Memory B cell (primary cell): ENCODE data around the gene ATIC.

Source experiments
- ATAC-seq: fragments of 150-1000 bp; cut with Tn5 transposase; 2 replicates; pipeline ENCODE4 v1.10.0; 2021; ENCODE audit warnings: low read depth, mild to moderate bottlenecking, moderate library complexity
- DNase-seq, 2 donors: peaks; one replicate each; pipeline ENCODE4 v3.0.0; 2022; ENCODE audit warnings: low spot score in 2 of 2
- H3K27ac Mint-ChIP-seq: one replicate; pipeline ENCODE4 v1.8.0; 2022; ENCODE audit warnings: mild to moderate bottlenecking, moderate library complexity, mixed read lengths
- H3K27me3 Mint-ChIP-seq: one replicate; pipeline ENCODE4 v1.8.0; 2022; ENCODE audit warnings: mixed read lengths
- H3K36me3 Mint-ChIP-seq: one replicate; pipeline ENCODE4 v1.8.0; 2022; ENCODE audit warnings: mild to moderate bottlenecking, mixed read lengths
- H3K4me1 Mint-ChIP-seq: one replicate; pipeline ENCODE4 v1.8.0; 2022; ENCODE audit warnings: mixed read lengths
- H3K4me3 Mint-ChIP-seq: one replicate; pipeline ENCODE4 v1.8.0; 2022; ENCODE audit warnings: mild to moderate bottlenecking, moderate library complexity, mixed read lengths
- H3K9me3 Mint-ChIP-seq: one replicate; pipeline ENCODE4 v1.8.0; 2022; ENCODE audit warnings: mixed read lengths

ATIC gene

DNA sequence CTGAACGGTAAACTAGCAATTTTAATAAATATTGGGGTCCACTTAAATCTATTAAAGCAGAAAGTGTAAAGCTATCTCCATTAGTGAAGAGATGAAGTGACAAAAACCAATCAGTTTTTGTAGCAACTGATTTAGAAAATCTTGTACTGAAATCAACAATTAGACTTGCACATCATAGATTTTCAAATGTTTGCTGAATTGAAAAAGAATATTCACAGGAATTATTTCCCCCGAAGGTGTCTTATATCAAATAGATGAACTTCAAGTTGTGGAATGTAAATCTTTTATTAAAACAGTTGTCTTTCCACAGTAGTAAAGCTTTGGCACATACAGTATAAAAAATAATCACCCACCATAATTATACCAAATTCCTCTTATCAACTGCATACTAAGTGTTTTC, 48.7 kb downstream of the ATIC start:
- ATAC-seq (no peak), DNase-seq (no peak)
- Mint-ChIP-seq H3K4me1 (peaks cover 3% of the 10 kb centered on the region), H3K27ac (no peak overlapping the region), H3K36me3 (peaks cover 21% of the 10 kb centered on the region), H3K27me3 (no peaks in the 10 kb centered on the region), H3K9me3 (no peaks in the 10 kb centered on the region), H3K4me3 (no peak overlapping the region)

DNA sequence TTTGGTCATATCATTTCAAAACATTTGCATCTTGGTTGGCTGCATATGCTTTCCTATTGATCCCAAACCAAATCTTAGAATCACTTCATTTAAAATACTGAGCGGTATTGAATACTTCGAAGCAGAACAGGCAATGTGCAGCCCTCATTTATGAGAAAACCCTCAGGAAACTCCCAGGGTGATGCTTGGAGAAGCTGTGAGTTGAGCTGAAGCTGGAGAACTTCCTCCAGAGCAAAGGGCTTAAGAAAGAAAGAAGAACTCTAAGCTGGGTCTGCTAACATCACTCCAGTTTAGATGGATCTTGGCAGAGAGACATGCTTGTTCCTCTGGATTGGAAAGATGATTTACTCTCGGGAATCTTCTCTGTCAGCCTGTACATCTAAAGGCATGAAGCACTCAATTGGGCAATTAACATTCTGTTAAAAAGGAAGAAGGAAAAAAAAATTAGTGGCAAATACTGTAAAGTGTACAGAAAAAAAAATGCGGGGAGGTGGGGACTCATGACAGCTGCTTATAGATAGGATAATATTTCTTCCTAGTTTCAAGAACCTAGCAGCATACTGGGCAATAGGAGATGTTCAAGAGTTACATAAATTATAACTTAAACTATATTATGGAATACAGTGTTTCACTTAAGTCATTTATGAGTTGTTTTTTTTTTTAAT, 49.5 kb downstream of the ATIC start:
- DNase-seq = no peak
- Mint-ChIP-seq H3K27ac (no peak overlapping the region), H3K9me3 (no peaks in the 10 kb centered on the region), H3K36me3 (peaks cover 20% of the 10 kb centered on the region), H3K4me1 (peaks cover 3% of the 10 kb centered on the region), H3K4me3 (no peak overlapping the region), H3K27me3 (no peaks in the 10 kb centered on the region)
- no peak for ATAC-seq

DNA sequence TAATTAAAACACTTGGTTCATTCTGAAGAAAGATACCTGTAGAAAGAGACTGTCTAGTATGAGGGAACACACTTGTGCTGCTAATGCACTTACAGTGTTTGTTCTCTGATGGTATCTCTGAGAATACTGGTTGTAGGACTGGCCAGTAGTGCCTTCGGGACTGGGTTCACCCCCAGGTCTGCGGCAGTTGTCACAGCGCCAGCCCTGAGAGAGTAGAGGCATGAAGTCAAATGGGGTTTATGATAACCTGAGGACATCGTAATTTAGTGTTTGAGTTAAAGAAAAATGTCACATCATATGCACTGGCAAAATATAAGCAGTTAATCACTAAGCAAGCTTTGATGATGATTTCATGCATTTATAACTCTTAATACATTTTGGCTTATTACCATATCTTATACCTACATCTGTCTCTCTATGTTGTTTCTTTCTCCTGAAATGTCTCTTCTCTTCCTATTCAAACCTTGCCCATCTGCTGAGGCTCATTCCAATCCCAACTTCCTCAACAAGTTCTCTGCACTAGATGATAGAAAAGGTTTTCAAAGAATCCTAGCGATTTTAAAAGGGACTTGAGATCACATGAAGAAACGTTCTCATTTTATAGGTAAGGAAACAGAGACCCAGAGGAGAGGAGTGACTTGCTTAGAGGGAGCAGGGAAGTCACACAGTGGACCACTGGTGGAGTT, 50.2 kb downstream of the ATIC start:
- peaks cover 3% of the 10 kb centered on the region for H3K4me1 Mint-ChIP-seq
- ATAC-seq (no peak), DNase-seq (no peak)
- H3K27ac Mint-ChIP-seq = no peak overlapping the region
- no peaks in the 10 kb centered on the region for H3K9me3 Mint-ChIP-seq
- no peak overlapping the region for H3K4me3 Mint-ChIP-seq
- H3K27me3 Mint-ChIP-seq = no peaks in the 10 kb centered on the region
- peaks cover 16% of the 10 kb centered on the region for H3K36me3 Mint-ChIP-seq

DNA sequence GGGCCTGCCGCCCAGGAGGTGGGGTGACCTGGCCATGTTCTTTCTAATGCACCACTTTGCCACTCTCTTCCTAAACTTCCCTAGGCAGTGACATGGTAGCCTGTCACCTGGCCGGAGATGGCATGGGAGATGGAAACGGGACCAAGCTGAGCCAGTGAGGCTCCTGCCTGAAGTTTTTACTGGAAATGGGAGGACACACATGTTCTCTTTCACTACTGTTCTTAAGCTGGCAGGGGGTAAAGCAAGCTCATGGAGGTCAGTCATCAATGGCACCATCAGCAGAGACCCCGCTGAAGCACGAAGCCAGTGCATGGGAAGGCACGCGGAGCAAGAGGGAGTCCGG, 50.7 kb downstream of the ATIC start:
- peaks cover 16% of the 10 kb centered on the region for H3K36me3 Mint-ChIP-seq
- H3K27me3 Mint-ChIP-seq = no peaks in the 10 kb centered on the region
- DNase-seq (no peak), ATAC-seq (no peak)
- no peaks in the 10 kb centered on the region for H3K9me3 Mint-ChIP-seq
- no peak overlapping the region for H3K4me3 Mint-ChIP-seq
- H3K27ac Mint-ChIP-seq = no peak overlapping the region
- H3K4me1 Mint-ChIP-seq = peaks cover 3% of the 10 kb centered on the region

DNA sequence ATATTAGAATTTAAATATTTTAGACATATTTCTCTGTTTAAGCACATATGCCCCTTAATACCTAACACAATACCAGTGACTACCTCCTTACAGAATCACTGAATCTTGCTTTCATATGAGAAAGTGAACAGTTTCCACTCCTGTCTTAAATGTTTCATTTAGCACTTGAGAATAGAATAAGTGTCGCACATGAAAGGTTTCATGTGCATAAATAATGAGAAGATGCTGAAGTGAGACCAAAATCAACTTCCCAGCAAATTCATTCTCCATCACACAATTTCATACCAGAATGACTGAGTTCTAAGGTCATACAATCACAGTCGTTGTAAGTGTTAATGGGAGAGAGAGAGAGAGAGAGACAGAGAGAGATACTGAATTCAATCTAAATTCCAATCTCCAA, 51.2 kb downstream of the ATIC start:
- no peak for DNase-seq
- no peaks in the 10 kb centered on the region for H3K9me3 Mint-ChIP-seq
- no peak for ATAC-seq
- peaks cover 16% of the 10 kb centered on the region for H3K36me3 Mint-ChIP-seq
- no peak overlapping the region for H3K4me3 Mint-ChIP-seq
- H3K27me3 Mint-ChIP-seq = no peaks in the 10 kb centered on the region
- no peak overlapping the region for H3K27ac Mint-ChIP-seq
- H3K4me1 Mint-ChIP-seq = peaks cover 3% of the 10 kb centered on the region

DNA sequence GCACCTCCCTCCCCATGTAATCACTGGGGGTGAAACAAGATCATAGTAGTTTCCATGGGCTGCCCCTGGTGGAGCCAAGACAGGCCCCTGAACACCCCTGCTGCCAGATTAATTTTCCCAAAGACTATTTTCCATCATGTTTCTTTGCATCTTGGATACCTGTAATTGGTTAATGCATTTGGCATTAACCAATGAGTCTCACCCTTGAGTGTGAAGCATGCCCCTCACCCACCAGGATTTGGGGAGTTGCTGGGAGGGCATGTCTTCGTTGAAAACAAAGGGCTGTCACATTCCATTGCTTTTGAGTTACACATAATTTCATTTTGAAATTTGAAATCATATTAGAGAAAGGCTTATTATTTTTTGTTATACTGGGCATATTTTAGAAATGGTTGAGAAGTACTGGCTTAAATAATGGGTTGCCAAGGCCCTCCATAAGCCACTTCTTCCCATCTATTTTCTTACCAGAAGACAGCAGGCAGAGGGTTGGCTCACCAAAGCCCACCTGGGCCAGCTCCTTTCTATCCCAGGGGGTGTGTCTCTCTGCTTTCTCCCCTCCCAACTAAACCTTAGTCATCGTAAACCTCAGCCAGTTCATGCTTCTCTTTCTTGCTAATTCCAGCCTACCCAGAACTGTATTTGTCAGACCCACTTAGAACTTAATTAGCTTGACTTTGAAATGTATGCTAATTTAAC, 51.8 kb downstream of the ATIC start:
- ATAC-seq (no peak), DNase-seq (no peak)
- H3K4me3 Mint-ChIP-seq = no peak overlapping the region
- H3K36me3 Mint-ChIP-seq = peaks cover 16% of the 10 kb centered on the region
- H3K27me3 Mint-ChIP-seq = no peaks in the 10 kb centered on the region
- H3K27ac Mint-ChIP-seq = no peak overlapping the region
- H3K9me3 Mint-ChIP-seq = no peaks in the 10 kb centered on the region
- peaks cover 3% of the 10 kb centered on the region for H3K4me1 Mint-ChIP-seq

DNA sequence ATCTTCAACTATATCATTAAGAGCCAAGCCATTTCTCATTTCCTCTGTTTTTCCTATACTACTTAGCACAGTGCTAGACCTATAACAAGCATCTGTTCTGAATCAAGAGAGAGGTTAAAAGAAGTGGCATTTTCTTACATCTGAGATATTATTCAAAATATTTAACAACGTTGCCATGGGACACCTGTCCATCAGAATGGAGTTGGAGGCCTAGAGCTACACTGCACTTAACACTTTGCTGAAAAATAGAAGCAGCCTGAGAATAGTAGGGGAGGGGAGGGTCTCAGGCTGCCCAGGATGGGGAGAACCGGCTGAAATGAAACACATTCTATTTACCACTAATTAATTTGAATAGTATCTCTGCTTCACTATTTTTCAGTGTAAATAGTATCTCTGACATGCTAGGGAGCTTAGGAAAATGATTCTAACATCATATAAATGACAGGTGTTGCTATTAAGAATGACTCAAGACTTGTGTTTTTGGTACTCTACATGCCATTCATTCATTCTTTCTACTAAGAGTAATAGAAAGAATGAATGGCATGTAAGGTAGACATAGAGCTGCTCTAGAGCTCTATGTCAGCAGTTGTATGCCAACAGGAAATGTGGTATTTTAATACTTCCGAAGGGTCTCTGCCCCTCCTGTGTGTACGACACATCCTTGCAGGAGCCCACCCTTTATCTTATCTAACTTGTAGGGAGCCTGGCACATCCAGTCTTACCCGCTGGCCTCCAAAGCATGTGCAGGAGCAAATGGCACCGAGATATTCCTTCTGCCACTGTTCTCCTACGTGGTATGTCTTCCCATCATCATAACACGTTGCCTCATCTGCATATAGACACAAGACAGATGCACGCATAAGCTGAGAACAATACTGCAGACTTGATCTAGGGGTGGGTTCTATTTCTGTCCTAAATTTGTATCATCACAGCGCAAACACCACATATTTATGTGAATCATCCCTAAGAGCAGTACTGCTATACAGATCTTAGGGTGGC, 52.6 kb downstream of the ATIC start:
- DNase-seq = no peak
- peaks cover 16% of the 10 kb centered on the region for H3K36me3 Mint-ChIP-seq
- no peaks in the 10 kb centered on the region for H3K27me3 Mint-ChIP-seq
- peaks cover 3% of the 10 kb centered on the region for H3K4me1 Mint-ChIP-seq
- no peak for ATAC-seq
- no peak overlapping the region for H3K27ac Mint-ChIP-seq
- H3K4me3 Mint-ChIP-seq = no peak overlapping the region
- H3K9me3 Mint-ChIP-seq = no peaks in the 10 kb centered on the region

DNA sequence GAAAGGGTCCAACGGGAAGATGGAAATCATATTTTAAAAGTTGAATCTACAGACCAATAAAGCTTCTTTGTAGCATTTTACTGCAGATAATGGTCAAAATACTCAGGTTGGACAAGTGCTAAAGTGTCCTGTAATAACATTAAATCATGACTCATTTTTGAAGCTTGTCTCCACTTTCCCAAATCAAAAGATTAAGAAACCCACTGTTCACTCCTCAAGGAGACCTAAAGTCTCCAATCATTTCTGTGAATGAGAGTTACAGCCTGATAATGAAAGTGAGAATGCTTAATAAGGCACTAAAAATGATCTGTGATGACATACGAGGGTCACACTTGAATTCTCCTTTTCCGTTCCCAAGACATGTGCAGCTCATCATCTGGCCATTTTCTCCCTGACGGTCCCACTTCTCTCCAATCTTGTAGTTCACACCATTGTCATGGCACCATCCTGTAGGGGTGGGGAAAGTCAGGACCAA, 53.4 kb downstream of the ATIC start:
- Mint-ChIP-seq H3K27me3 (no peaks in the 10 kb centered on the region), H3K4me1 (peaks cover 3% of the 10 kb centered on the region), H3K9me3 (no peaks in the 10 kb centered on the region), H3K27ac (no peak overlapping the region), H3K4me3 (no peak overlapping the region), H3K36me3 (peaks cover 16% of the 10 kb centered on the region)
- no peak for ATAC-seq
- no peak for DNase-seq

DNA sequence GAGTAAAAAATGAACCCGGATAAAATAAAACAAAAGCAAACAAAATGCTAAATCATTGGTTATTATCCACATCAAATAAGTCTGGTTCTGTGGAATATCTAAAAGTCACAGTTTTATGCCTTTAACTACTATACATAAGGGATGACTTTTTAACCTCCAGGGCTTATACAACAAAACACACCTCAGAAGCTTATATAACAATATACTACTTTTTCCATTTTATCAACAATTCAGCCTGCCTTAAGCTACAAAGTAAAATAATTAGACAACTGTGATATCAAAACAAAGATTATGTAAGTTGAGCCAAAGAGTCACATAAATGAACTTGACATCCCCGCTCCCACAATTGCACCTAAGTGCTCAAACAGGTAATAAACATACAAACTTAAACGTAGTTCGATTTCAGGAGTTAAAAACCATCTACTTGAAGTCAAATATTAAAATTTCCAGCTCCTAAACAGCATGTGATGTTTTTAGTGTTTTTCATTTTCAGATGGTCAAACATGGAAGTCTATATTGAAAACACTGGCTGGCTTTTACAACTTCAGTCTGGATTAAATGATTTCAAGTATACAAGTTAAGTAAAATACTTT, 54.7 kb downstream of the ATIC start:
- H3K36me3 Mint-ChIP-seq = peaks cover 16% of the 10 kb centered on the region
- ATAC-seq (no peak), DNase-seq (no peak)
- no peak overlapping the region for H3K27ac Mint-ChIP-seq
- no peaks in the 10 kb centered on the region for H3K27me3 Mint-ChIP-seq
- H3K4me3 Mint-ChIP-seq = no peak overlapping the region
- H3K9me3 Mint-ChIP-seq = no peaks in the 10 kb centered on the region
- peaks cover 3% of the 10 kb centered on the region for H3K4me1 Mint-ChIP-seq

DNA sequence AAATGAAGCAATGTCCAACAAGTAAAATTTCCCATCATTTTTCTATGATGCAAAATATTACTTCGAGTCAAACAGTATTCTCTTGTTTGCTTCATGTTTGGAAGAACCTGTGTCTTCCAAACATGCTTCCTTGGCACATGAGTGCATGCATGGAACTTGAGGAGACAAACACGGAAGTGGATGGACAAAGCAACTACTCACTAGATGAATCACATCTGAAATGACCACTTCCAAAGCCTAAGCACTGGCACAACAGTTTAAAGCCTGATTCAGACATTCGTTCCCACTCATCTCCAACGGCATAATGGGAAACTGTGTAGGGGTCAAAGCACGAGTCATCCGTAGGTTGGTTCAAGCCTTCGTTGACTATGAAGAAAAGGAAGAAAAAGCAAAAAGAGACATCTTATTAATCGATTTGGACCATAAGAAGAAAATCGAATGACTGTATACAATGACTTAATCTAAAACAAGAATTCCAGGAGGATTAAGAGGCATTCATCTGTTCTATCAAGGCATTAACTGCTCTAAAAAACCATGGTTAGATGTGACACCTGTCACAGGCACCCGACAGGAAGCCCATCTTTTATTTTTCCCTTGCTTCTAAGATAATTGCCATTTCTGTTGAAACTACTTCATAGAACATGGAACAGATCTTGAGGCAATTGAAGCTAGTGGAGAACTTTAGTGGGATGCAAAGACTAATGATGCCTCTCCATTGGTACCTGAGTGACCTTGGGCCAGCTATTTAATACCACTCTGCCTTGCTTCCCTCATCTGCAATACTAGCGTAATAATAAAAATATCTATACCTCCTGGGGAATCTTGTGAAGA, 56.0 kb downstream of the ATIC start:
- DNase-seq (no peak), ATAC-seq (no peak)
- H3K27me3 Mint-ChIP-seq = no peaks in the 10 kb centered on the region
- no peak overlapping the region for H3K27ac Mint-ChIP-seq
- H3K36me3 Mint-ChIP-seq = peaks cover 13% of the 10 kb centered on the region
- H3K4me3 Mint-ChIP-seq = no peak overlapping the region
- H3K9me3 Mint-ChIP-seq = no peaks in the 10 kb centered on the region
- H3K4me1 Mint-ChIP-seq = peaks cover 3% of the 10 kb centered on the region

DNA sequence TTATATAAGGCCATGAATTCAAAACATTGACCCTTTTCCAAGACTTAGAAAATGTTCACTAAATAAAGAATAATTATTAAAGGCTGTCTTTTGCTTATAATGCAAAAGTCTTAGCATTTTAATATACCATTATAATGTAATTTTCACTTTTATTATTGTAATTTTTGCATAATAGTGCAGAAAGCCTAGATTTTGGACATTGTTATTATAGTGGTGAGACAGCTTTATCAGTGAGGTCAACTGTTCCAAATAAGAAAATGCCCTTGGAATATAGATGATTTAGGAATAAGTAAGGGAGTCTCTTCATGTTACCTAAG, 56.6 kb downstream of the ATIC start:
- H3K4me1 Mint-ChIP-seq = peaks cover 3% of the 10 kb centered on the region
- H3K27me3 Mint-ChIP-seq = no peaks in the 10 kb centered on the region
- no peak overlapping the region for H3K27ac Mint-ChIP-seq
- H3K9me3 Mint-ChIP-seq = no peaks in the 10 kb centered on the region
- no peak for DNase-seq
- H3K4me3 Mint-ChIP-seq = no peak overlapping the region
- peaks cover 10% of the 10 kb centered on the region for H3K36me3 Mint-ChIP-seq
- ATAC-seq = no peak

DNA sequence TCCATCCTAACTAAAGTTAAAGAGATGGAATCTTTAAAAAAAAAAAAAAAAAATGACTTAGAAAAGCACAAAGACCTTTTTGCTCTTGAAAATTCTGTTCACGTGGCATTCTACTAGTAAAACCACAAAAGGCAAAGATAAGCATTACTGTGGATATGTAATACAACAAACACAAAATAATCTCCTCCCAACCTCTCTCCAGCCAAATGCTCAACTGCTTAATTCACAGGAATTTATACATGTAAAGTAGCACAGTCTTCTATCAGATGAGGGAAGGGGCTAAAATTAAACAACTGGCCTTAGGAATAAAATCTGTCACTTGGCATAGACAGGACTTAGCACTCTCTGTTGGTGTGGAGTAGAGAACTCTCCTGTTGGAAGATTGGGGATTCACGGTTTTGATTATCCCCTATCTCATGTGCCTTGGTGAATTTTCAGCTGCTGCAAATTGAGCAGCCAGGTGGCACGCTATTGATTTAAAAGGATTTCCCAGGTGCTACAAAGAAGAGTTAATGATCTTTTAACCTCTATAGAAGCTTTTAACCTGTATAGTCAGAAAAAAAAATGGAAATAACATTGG, 57.4 kb downstream of the ATIC start:
- no peak overlapping the region for H3K4me3 Mint-ChIP-seq
- H3K9me3 Mint-ChIP-seq = peaks cover 1% of the 10 kb centered on the region
- H3K4me1 Mint-ChIP-seq = peaks cover 3% of the 10 kb centered on the region
- DNase-seq (no peak), ATAC-seq (no peak)
- H3K27ac Mint-ChIP-seq = no peak overlapping the region
- H3K36me3 Mint-ChIP-seq = peaks cover 9% of the 10 kb centered on the region
- H3K27me3 Mint-ChIP-seq = no peaks in the 10 kb centered on the region
